HL-60 (cell line): ENCODE measurements around the gene WDR31.

Source experiments
- CTCF ChIP-seq: IDR thresholded peaks from one replicate; pipeline ENCODE4 v1.5.1; 2011; ENCODE audit warnings: low read length, control low read depth, inconsistent platforms; ENCODE audit not compliant: insufficient read depth
- GABPA ChIP-seq: IDR thresholded peaks from 2 replicates; pipeline ENCODE4 v1.6.1; 2012; ENCODE audit warnings: low read depth
- POLR2AphosphoS5 ChIP-seq: IDR thresholded peaks from 2 replicates; pipeline ENCODE4 v1.6.1; 2012; ENCODE audit warnings: low read depth
- REST ChIP-seq: IDR thresholded peaks from 2 replicates; pipeline ENCODE4 v1.6.1; 2012; ENCODE audit warnings: low read depth; ENCODE audit not compliant: insufficient replicate concordance
- SPI1 ChIP-seq: IDR thresholded peaks from 2 replicates; pipeline ENCODE4 v1.6.1; 2012; ENCODE audit warnings: low read depth, mild to moderate bottlenecking, borderline replicate concordance

- TF ChIP-seq CTCF (peak; percentile 59), REST (no peak), POLR2AphosphoS5 (no peak), GABPA (no peak), SPI1 (no peak)
Observed at GRCh38 chr9:113309204-113309813, 30.8 kb downstream of the WDR31 start.
